K562 (cell line): Measurements from ENCODE around the gene TRMT44. TPM values are rescaled to one million over a fixed set of nuclear protein-coding genes. Genes with fewer than 3 reads are reported as not detected.

Experiments
- EP400 ChIP-seq: fragments of 450-650 bp; IDR thresholded peaks from 2 replicates; pipeline ENCODE4 v1.6.1; 2017; ENCODE audit warnings: antibody characterized with exemption, mild to moderate bottlenecking, moderate library complexity
- ETV6 ChIP-seq, 3 experiments: fragments of 150-350 bp in 1 of 3; sonication (generic) in 1 of 3; formaldehyde crosslinking in 1 of 3; IDR thresholded peaks; 2 replicates each; pipeline versions ENCODE4 v1.6.1 to v1.8.0; 2014 to 2022; ENCODE audit warnings: borderline replicate concordance in 2 of 3, low read depth in 2 of 3, antibody characterized with exemption in 1 of 3, low read length in 1 of 3, mild to moderate bottlenecking in 1 of 3, missing genetic modification reagents in 1 of 3
- EZH2 ChIP-seq: IDR thresholded peaks from 2 replicates; pipeline ENCODE4 v1.6.1; 2012; ENCODE audit warnings: low read depth, mild to moderate bottlenecking, inconsistent platforms, low read length, borderline replicate concordance
- HMG20B ChIP-seq: fragments of 250-450 bp; sonication (Bioruptor Pico); IDR thresholded peaks from 2 replicates; pipeline ENCODE4 v1.5.0; 2021; ENCODE audit warnings: mild to moderate bottlenecking
- HMGN3 ChIP-seq: IDR thresholded peaks from 2 replicates; pipeline ENCODE4 v1.6.1; 2011; ENCODE audit warnings: borderline replicate concordance, low read depth, mild to moderate bottlenecking, mixed read lengths, low read length; ENCODE audit not compliant: insufficient read length; ENCODE audit errors: extremely low read depth
- KAT2B ChIP-seq: IDR thresholded peaks from one replicate; pipeline ENCODE4 v1.6.1; 2012; ENCODE audit warnings: low read depth, mild to moderate bottlenecking, control low read depth, inconsistent platforms, low read length, moderate library complexity
- KLF1 ChIP-seq: fragments of 450-650 bp; IDR thresholded peaks from 2 replicates; pipeline ENCODE4 v1.6.1; 2016; ENCODE audit warnings: missing genetic modification characterization, missing compliant biosample characterization
- MYNN ChIP-seq, 2 experiments: sonication (generic); formaldehyde crosslinking in 1 of 2; IDR thresholded peaks; 2 replicates each; pipeline versions ENCODE4 v1.5.0 to v1.6.1; 2016 to 2020; ENCODE audit warnings: antibody characterized with exemption in 1 of 2, missing genetic modification reagents in 1 of 2
- PURB ChIP-seq: sonication (generic); formaldehyde crosslinking; IDR thresholded peaks from 2 replicates; pipeline ENCODE4 v1.9.0; 2021; ENCODE audit warnings: low read depth, mild to moderate bottlenecking, missing genetic modification reagents
- RBM25 ChIP-seq: fragments of 200-400 bp; formaldehyde crosslinking; IDR thresholded peaks from 2 replicates; pipeline ENCODE4 v1.6.1; 2018; ENCODE audit warnings: low read length, low read depth, moderate library complexity; ENCODE audit not compliant: severe bottlenecking
- SAP30 ChIP-seq: fragments of 200-600 bp; sonication (generic); IDR thresholded peaks from 2 replicates; pipeline ENCODE4 v1.6.1; 2012; ENCODE audit warnings: borderline replicate concordance, low read depth, mild to moderate bottlenecking, moderate library complexity, low read length, control low read depth, inconsistent platforms; ENCODE audit not compliant: insufficient read depth, poor library complexity, severe bottlenecking
- STAT5B ChIP-seq: fragments of 250-450 bp; sonication (Bioruptor Pico); IDR thresholded peaks from 2 replicates; pipeline ENCODE4 v1.8.0; 2021; ENCODE audit warnings: mild to moderate bottlenecking, inconsistent platforms
- SUPT5H ChIP-seq: fragments of 450-650 bp; IDR thresholded peaks from 2 replicates; pipeline ENCODE4 v1.6.1; 2016
- TBP ChIP-seq: optimal IDR thresholded peaks from 2 replicates; pipeline ENCODE3; 2011; ENCODE audit warnings: low read depth, low read length, improper control_type of control experiment
- ZNF146 ChIP-seq: IDR thresholded peaks from one replicate; pipeline ENCODE4 v1.6.1; 2018; ENCODE audit warnings: missing compliant biosample characterization; ENCODE audit not compliant: unreplicated experiment
- ZNF24 ChIP-seq: fragments of 450-650 bp; IDR thresholded peaks from 2 replicates; pipeline ENCODE4 v1.6.1; 2016
- ZNF589 ChIP-seq: fragments of 200-800 bp; sonication (Bioruptor generic); IDR thresholded peaks from 2 replicates; pipeline ENCODE4 v1.6.1; 2016; ENCODE audit warnings: low read depth, missing genetic modification characterization, missing compliant biosample characterization
- polyA plus RNA-seq, 8 experiments: library from polyadenylated mRNA; depleted of rRNA in 4 of 8; stranded (reverse) in 5 of 8; unstranded in 3 of 8; fragments of >200 nt; fragmentation: Nextera tagmentation in 2 of 8; fragmentation: Illumina TruSeq in 1 of 8; extraction: Ambion mirVana in 2 of 8; extraction: Trizol in 1 of 8; gene quantifications; 2 replicates each; pipeline versions ENCODE4 v1.2.1 to v1.2.3, GENCODE V29; 2011 to 2014; ENCODE audit warnings: inconsistent platforms in 1 of 8, missing spikeins in 1 of 8
- total RNA-seq, 7 experiments: library from RNA; depleted of rRNA in 6 of 7; stranded (reverse); fragments of >200 nt in 6 of 7; fragmentation: Illumina TruSeq in 2 of 7; extraction: Trizol in 2 of 7; gene quantifications; 2 replicates each; pipeline versions ENCODE4 v1.2.1 to v1.2.3, GENCODE V29; 2011 to 2021; ENCODE audit warnings: low replicate concordance in 1 of 7
- TF ChIP-seq, protein P1 (sequence below): sonication (generic); formaldehyde crosslinking; IDR thresholded peaks from 2 replicates; pipeline ENCODE4 v1.8.1; 2023; ENCODE audit warnings: mild to moderate bottlenecking, missing genetic modification reagents
- TF ChIP-seq, protein P2 (sequence below): sonication (generic); formaldehyde crosslinking; IDR thresholded peaks from 2 replicates; pipeline ENCODE4 v1.8.1; 2022; ENCODE audit warnings: missing genetic modification reagents
- TF ChIP-seq, protein P3 (sequence below): IDR thresholded peaks from 2 replicates; pipeline ENCODE4 v1.6.1; 2016; ENCODE audit warnings: missing genetic modification characterization, missing compliant biosample characterization
- TF ChIP-seq, protein P4 (sequence below): IDR thresholded peaks from 2 replicates; pipeline ENCODE4 v1.6.1; 2014; ENCODE audit warnings: antibody characterized with exemption

Gene TRMT44
- total and polyA plus RNA-seq, 9 of the 15 experiments (the other 6 are each of a cell fraction or from before 2014, with no cell fraction given): 1.2 to 18.6 (median 10.0) TPM

DNA sequence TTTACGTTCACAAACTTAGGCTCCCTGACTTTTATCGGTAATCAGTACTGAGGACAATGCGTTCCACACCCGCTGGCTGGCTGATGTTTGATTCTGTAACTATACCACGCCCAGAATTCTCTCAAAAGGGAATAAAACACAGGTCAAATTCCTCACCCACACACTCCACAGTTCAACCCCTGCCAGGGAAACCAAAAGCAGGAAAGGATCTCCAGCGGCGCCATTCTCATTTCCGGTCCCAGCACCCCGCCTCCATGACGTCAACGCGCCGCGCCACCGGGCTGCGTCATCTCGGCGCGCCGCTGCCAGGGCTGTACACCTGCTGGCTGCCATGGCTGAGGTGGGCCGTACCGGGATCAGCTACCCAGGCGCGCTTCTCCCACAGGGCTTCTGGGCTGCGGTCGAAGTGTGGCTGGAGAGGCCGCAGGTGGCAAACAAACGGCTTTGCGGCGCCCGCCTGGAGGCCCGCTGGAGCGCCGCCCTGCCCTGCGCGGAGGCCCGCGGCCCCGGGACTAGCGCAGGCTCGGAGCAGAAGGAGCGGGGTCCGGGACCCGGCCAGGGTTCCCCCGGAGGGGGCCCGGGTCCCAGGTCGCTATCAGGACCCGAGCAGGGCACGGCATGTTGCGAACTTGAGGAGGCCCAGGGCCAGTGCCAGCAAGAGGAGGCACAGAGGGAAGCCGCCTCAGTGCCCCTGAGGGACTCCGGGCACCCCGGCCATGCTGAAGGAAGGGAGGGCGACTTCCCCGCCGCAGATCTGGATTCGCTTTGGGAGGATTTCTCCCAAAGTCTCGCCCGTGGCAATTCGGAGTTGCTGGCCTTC is at the start of gene TRMT44, which contains the start of gene ACOX3 (continued):
- TF ChIP-seq HMGN3 (peak; percentile 62), KAT2B (no peak), SUPT5H (peak; percentile 76), HMG20B (CRISPR knock-in tag) (no peak), SAP30 (peak; percentile 83), ZNF24 (no peak), KLF1 (peak; percentile 35; the same call in 1 of the 2 replicates), ZNF146 (CRISPR knock-in tag) (no peak), TBP (peak; percentile 67), EP400 (peak; percentile 82), MYNN (IDR thresholded peaks at IDR 0.05) (no peak), MYNN (CRISPR knock-in tag; IDR thresholded peaks at IDR 0.05) (no peak), ZNF589 (CRISPR knock-in tag) (0 out of 2 replicates have a peak, but pooled peaks have one; percentile 54), PURB (CRISPR knock-in tag) (no peak), ETV6 (IDR thresholded peaks at IDR 0.05; ENCODE audit: borderline replicate concordance in 1 of 2, low read depth in 2 of 2, low read length in 1 of 2) (no peak), ETV6 (CRISPR knock-in tag; IDR thresholded peaks at IDR 0.05; ENCODE audit: borderline replicate concordance) (no peak), RBM25 (no peak), STAT5B (CRISPR knock-in tag) (no peak), EZH2 (no peak)
- TF ChIP-seq, protein P1, sequence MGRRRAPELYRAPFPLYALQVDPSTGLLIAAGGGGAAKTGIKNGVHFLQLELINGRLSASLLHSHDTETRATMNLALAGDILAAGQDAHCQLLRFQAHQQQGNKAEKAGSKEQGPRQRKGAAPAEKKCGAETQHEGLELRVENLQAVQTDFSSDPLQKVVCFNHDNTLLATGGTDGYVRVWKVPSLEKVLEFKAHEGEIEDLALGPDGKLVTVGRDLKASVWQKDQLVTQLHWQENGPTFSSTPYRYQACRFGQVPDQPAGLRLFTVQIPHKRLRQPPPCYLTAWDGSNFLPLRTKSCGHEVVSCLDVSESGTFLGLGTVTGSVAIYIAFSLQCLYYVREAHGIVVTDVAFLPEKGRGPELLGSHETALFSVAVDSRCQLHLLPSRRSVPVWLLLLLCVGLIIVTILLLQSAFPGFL (CRISPR knock-in tag): no peak
- TF ChIP-seq, protein P2, sequence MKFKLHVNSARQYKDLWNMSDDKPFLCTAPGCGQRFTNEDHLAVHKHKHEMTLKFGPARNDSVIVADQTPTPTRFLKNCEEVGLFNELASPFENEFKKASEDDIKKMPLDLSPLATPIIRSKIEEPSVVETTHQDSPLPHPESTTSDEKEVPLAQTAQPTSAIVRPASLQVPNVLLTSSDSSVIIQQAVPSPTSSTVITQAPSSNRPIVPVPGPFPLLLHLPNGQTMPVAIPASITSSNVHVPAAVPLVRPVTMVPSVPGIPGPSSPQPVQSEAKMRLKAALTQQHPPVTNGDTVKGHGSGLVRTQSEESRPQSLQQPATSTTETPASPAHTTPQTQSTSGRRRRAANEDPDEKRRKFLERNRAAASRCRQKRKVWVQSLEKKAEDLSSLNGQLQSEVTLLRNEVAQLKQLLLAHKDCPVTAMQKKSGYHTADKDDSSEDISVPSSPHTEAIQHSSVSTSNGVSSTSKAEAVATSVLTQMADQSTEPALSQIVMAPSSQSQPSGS (CRISPR knock-in tag): no peak
- TF ChIP-seq, protein P3, sequence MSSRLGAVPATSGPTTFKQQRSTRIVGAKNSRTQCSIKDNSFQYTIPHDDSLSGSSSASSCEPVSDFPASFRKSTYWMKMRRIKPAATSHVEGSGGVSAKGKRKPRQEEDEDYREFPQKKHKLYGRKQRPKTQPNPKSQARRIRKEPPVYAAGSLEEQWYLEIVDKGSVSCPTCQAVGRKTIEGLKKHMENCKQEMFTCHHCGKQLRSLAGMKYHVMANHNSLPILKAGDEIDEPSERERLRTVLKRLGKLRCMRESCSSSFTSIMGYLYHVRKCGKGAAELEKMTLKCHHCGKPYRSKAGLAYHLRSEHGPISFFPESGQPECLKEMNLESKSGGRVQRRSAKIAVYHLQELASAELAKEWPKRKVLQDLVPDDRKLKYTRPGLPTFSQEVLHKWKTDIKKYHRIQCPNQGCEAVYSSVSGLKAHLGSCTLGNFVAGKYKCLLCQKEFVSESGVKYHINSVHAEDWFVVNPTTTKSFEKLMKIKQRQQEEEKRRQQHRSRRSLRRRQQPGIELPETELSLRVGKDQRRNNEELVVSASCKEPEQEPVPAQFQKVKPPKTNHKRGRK (tag): no peak
- TF ChIP-seq, protein P4, sequence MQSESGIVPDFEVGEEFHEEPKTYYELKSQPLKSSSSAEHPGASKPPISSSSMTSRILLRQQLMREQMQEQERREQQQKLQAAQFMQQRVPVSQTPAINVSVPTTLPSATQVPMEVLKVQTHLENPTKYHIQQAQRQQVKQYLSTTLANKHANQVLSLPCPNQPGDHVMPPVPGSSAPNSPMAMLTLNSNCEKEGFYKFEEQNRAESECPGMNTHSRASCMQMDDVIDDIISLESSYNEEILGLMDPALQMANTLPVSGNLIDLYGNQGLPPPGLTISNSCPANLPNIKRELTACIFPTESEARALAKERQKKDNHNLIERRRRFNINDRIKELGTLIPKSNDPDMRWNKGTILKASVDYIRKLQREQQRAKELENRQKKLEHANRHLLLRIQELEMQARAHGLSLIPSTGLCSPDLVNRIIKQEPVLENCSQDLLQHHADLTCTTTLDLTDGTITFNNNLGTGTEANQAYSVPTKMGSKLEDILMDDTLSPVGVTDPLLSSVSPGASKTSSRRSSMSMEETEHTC: no peak
